GM21360 (cell line): Measurements from ENCODE around the gene PHGDH.
"Not testable (repeated sequence)": the region's sequence is repeated elsewhere in the genome, so short reads cannot be mapped to it uniquely, and the experiment has no call there.

Source experiments
- ATAC-seq: cut with Tn5 transposase; IDR thresholded peaks from one replicate; pipeline ENCODE4 v1.9.1; 2021; ENCODE audit warnings: mild to moderate bottlenecking, moderate library complexity; ENCODE audit not compliant: unreplicated experiment

PHGDH gene

DNA sequence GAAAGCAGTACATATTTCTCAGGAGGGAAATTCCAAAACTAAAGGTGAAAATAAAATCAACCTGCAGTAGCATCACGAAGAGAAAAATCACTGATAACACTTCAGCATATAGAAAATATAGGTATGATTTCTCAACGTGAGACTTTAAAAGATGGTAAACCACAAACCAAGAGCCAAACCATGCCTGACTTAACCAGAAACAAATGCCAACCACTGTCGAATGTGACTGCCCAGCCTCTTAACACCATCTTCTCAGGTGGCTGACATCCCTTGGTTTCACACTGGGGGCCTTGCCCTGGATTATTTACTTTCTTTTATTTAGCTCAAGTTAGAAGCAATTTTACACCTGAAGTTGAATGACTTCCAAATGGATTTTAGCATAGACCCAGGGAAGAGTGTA lies 46.9 kb downstream of the PHGDH start:
- ATAC-seq: no peak

DNA sequence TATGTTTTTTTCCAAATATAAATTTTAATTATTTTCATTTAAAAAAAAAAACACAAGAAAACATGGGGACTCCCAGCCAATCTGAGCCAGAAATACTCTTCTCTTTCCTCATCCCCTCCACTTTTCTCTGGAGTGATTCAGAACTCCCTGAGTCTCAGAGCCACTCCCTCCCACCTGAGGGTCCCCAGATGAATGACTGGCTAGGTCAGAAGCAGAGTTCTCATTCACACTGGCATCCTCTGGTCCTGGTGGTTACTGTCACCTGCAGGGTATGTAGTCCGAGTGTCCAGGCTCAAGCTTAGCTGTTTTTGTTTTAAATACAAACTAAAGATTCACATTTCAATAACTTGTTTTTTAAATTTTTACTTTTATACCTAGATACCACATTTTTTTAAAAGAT lies 50.7 kb downstream of the PHGDH start:
- ATAC-seq: no peak

DNA sequence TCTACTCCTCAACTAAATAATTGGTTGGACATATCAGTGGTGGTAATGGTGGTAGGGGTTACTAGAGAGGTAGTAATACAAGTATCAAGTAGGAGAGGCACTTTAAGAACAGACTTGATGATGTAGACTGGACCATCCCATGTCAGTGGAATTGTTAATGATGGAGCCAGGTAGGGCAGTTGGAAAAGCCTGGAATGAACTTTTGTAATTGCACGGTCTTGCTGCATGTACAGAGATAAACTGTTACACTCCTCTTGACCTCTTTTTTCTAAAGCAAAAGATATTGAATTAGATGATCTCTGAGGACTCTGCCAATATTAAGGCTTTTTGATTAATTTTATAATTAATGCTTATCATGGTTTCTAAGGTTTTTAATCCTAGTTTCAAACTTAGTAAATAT lies 51.2 kb downstream of the PHGDH start:
- no peak for ATAC-seq

DNA sequence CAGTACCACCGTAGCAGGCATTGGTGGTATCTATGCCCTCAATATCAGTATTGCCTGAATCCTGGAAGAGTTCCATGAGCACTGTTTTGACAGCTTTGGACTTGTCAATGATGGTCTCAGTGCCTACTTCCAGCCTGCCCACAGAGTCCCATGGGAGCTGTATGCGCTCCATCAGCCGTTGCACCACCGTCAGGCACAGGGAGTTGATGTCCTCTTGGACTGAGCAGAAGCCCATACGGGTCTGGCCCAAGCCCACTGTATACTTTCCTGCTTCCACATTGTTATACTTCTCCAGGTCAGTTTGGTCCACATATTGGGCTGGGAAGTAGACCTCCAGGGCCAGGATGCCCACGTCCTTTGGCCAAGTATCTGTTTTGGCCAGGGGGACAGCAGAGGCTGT lies 52.5 kb downstream of the PHGDH start:
- no peak for ATAC-seq

DNA sequence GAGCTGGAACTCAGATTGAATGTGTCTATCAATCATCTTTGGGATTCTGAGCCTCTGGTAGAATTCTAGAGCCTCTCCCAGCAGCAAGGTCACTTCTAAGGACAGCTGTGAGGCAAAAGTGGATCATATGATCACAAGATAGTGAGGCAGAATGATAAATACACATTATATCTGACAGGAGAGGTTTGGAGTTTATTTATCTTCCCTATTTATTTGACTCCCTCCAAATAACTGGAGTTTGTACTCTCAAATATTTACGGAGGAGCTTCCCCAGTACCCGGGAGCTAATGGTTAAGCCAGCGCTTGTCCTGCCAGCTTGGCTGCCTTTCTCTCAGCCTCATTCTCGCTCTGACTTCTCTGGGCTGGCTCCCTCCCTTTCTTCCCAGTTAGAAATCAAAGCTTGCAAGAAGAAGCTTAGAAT lies 54.6 kb downstream of the PHGDH start:
- ATAC-seq: no peak

DNA sequence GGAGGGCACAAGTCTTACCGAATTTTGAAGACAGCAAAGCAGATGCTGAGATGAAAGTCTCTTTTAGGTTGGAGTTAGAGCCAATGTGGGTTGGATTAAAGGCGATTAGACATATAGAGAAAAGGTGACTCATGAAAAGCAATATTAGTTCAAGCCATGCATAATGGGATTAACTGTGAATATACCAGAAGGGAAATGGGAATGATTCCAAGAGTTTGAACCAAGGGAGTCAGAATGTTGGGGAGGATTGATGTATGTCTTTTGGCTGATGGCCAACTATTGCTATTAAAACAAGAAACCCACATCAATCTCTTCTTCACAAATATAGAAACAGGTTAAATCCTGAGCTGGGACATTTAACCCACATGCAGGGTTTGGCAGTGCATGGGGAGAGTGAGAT lies 55.8 kb downstream of the PHGDH start:
- ATAC-seq: no peak

DNA sequence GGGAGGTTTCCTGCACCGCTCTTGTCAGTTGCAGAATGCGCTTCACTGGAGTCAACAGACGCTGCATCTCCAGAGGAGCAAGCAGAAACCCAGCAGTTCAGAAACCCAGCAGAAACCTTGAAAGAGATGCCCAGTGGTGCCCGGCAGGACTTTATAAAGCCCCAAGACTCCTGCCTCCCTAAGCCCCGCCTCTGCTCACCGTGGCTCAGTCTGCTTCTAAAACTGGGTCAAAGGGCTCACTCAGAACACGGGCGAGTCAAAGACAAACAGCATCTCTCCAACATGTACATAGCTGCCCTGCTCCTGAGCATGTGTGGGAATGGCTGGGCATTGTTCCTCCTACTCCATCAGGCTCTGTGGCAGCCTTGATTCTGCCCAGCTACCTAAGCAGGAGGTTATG lies 57.0 kb downstream of the PHGDH start, which contains the start of gene HMGCS2:
Gene HMGCS2 (minus strand): TSS at position 128 of the 400 bp plus-strand sequence. CDS start 61 bp downstream, at position 67.
- no peak for ATAC-seq

DNA sequence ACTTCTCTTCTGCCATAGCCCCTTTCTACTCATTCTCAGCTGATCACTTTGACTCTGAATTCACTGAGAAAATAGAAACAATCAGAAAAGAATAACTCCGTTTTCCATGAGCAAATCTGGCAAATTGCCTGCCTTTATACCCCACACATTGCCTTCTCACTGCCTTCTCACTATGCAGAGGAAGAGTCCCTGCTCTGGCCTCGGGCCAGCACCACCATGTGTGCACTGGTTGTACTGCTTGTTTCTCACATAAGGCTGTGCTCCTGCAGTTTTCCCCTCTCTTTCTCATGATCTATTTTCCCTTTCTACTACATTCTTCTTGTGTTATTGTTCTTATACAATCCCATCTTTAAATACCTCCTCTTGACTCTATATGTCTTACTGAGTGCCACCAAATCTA lies 59.3 kb downstream of the PHGDH start:
- no peak for ATAC-seq

DNA sequence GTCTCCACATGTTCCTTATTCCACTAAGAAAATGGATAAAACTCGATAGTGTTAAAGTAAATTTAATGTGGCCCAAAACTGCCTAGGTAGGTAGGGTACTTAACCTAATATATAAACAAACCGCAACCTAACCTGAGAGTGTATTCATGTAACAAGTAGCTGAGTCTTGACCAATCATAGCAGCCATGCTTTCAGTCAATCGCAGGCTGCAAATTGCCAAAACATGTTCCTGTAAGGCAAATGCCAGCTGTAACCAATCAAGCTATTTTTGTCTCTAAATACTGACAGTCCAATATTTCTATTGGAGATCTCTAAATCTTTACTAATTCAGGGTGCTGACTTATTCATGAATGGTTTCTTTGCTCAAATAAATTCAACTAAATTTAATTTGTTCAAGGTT lies 60.0 kb downstream of the PHGDH start:
- no peak for ATAC-seq

DNA sequence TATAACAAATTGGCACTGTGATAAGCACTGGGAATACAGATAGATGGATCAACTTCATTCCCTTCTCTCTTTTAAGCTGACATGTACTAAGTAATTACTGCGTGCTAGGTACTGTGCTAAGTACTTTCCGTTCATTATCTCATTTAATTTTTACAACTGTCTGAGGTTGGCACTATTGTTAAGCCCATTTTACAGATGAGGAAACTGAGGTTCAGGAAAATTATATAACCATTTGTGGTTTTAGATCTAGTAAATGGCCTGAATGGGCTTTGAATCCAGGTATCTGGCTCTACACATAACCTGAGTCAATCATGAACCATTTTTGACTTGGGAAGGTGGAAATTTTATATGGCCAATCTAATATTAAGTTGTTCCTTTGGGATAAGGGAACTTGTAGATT lies 60.6 kb downstream of the PHGDH start:
- ATAC-seq: no peak

DNA sequence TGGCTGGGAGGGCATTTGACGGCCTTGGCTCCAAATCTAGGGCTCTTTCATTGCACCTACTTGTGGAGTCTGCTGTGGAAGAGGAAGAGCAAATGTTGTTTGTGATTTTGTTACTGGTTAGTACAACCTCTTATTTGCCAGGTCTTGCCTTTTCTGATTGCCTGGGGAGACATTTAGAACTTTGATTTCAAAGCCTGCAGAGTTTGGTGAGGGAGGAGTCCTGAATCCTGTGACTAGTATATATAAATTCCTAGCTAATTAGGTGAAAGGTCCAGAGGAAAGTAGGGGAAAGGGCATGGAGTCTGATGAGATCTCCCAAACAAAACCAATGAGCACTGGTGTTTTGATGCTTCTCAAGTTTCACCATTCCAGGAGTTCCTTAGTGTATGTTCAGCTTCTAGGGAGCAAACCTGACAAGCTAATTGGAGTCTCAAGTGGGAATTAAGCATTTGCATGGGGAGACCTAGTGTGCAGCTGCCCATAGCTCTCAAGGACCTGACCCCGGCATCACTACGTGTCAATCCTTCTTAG lies 62.0 kb downstream of the PHGDH start:
- no peak for ATAC-seq

DNA sequence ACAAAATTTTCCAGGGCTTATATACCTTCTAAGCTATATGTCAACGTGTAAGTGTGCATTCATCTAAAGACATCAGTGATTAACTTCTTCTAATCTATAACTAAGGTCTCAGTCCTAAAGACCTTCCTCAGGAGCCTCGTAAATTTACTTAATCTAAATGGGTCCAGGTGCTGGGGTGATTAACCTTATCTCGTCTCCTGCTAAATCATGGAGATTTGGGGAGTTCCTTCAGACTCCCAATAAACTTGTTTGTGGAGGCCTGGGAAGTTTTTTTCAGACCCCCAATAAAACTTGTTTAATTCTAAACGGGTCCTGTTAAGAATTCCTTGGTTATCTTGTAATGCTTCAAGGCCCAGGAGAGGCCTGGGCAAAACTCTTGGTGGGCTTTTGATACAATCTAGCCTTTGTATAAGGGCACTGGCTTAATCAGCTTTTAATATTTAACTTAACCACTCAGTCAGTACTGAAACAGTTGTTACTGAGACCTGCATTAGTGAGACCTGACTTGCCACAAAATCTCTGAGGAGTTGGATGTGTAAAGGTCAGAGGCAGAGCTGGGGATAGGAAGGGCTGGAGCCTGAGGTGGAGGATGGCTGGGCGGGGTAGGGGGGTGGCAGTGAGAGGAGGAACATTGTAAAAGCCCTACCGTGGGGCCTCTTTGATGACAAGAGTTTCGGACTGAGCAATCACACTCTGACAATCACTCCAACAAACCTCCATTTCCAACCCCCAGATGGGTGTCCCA lies 63.2 kb downstream of the PHGDH start:
- no peak for ATAC-seq

DNA sequence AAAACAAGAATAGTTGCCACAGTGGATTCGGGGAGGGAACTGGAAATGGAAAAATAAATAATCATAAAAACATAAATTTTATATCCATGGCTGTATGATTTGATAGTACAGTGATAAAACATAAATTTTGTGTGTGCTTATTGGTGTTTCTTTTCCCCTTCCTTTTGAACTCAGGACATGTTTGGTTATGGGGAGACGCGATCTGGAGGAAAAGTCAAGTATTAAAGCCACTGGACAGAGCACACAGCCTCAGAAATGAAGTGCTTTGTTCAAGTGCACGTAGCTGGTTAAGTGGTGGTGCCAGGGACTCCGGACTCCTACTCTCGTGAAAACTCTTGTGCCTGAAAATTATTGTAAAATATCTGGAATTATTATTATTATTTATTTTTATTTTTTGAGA lies 66.6 kb downstream of the PHGDH start:
- no peak for ATAC-seq

DNA sequence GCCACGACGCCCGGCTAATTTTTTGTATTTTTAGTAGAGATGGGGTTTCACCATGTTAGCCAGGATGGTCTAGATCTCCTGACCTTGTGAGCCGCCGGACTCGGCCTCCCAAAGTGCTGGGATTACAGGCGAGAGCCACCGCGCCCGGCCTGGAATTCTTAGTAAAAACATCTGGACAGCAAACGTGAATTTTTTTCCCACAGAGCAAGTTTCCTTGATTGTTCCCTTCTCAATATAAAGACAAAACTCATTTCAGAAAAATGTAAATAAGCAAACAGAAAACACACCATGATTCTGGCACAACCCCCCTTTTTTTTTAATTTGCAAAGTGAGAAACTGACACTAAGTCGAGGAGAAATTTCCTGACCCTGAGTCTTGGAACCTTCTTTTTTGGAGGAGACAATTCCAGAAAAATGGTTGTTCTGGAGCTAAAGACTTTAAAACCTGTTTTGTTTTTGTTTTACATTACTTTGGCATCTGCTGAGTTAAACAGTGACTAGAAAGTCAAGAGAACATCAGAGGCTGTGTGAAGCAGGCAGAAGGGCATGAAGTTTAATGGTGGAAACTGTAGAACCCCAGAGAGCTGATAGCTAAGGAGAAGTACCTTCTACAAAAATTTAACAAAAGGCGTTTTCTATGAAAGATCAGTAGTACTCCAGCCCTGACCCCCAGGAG lies 67.3 kb downstream of the PHGDH start:
- ATAC-seq: no peak

DNA sequence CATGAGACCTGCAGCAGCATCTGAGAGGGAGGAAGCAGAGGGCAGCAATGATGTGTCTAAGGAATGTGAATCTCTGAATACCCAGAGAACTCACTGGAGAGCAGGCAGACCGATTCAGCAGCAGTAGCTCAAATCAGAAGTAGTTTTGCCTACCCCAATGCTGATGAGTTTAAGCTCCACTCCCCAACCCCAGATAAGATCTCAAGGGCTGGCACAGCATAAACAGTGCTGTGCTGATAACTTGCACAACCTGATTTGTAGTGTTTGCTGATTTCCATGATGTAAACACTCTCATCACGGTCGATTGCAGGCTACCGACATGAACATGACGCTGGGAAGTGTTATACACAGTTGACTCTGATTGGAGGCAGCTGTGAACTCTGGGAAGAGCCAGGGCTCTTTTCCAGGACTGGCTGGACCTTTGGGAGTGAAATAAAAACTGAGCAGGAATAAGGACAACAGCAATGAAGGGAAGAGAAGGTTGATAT lies 68.2 kb downstream of the PHGDH start:
- no peak for ATAC-seq

DNA sequence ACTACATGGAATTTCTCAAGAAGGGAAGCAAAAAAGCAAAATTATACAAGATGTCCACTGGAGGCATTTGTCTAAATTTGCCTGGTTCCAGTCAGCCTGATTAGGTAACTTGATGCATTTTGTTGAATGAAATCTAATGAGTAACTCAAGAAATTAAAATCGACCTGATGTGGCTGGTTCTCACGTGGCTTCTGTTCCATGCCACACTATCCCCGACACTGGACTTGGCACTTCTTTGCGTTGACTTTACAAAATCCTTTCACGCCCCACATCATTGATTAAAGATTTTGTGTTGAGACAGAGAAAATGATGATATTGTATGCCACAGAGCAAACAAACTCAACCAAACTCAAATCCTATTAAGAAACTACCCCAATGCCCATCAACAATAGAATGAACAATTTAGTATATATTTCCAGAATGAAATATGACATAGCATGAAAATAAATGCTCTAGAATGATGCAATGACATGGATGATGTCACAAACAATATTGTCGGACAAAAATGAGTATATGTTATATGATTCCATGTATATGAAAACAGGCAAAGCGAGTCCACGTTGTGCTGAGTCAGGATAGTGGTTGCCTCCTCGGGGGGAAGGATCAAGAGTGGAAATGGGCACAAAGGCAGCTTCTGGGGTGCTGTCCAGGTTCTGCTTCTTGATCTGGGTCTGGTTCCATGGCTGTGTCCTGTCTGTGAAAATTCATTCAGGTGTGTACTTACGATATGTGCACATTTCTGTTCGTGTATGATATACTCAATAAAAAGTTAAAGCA lies 69.9 kb downstream of the PHGDH start:
- no peak for ATAC-seq

DNA sequence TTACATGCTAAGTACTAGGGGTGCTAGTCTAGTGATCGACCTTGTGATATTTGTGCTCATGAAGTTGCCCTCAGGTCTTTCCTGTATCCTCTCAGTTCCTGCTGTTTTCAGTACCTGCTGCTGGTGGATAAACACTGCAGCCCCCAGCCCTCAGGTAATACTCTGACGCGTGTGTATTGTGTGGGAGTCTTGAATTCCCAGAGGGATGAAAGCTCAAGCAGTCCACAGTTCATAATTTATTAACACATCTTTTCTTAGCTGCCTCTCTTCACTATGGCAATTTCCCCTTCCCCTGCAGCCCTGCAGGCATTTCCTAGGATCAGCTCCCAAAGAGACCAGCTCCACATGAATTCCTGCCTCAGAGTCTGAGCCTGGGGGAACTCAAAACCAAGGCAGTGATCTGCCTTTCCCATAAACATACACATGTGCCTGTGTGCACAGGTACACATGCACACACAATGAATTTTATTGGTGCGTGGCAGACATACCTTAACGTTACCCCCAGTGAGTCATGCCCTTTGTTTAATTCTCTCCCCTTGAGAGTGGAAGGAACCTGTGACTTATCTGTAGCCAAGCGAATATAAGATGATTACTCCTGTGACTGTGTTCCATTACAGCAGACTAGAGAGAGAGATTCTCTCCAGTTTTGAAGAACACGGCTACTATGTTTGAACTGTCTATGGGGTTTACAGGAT lies 71.0 kb downstream of the PHGDH start:
- ATAC-seq: no peak

DNA sequence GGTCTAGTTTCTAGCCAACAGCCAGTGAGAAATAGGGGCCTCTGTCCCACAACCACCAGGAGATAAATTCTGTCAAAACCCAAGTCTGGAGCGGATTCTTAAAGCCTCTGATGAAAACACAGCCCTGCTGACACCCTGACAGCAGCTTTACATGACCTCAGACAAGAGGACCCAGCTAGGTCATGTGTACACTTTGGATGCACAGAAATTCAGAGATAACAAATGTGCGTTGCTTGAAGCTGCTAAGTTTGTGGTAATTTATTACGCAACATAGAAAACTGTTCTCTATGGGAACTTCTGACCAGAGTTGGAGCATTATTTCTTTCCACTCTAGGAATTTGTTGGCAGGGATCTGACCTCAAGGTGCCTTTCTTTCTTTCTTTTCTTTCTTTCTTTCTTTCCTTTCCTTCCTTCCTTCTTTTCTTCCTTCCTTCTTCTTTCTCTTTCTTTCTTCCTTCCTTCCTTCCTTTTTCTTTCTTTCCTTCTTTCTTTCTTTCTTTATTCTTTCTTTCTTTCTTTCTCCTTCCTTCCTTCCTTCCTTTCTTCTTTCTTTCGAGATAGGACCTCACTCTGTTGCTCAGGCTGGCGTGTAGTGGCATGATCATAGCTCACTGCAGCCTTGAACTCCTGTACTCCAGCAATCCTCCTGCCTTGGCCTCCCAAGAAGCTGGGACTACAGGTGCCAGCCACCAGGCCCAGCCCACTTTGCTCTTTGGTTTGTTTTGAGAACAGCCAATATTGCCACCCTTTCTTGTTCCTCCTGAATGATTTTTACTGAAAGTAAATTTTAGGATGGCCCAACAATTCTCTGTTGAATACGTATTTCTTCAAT lies 71.8 kb downstream of the PHGDH start:
- ATAC-seq: no peak

DNA sequence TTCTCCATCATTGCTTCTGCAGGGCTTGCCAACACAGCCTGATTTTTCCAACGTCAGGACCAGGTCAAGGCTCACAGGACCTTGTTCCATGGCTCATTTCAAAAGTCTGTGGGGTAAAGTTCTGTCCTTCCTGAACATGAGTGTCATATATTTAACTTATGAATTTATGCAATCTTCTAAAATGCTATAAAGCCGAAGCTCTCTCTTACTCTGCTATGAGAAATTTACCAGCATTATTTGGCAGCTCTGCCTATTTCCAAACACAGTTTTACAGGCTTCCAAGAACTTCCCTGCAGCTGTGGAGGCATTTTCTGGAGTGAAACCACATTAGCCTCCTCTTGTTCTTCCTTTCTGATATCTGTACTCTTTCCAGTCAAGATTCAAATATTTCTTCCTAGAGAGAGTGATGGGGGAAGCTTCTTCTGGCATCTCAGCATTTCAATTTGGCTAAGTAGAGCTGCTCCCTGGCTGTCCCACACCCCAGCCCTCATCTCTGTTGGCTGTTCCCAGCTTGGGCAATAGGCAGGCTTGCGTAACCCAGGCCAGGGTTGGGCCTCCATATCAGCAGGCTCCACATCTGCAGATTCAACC lies 72.6 kb downstream of the PHGDH start:
- no peak for ATAC-seq

DNA sequence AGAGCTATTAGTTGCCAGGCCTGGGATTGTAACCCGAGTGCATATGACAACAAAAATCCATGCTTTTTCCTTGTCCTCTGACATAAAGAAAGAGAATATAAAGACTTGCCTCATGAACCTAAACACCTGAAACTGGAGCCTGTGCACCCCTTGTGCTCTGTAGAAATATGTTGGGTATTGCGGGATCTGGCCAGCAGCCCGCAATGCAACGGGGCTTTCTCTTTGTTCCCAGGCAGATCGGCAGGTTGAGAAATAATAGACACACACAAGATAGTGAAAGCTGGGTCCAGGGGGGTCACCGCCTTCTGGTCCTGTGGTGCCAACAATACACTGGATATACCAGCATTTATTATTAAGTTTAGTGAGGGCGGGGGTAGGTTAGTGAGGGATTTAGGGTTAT lies 74.3 kb downstream of the PHGDH start:
- ATAC-seq: not testable (repeated sequence)
